NK-92 treated with Interleukin-12 subunit alpha and Interleukin-12 subunit beta, amount 100 ng/mL, for 24 hours (cell line): ENCODE data around the gene NRARP.

ENCODE experiments used
- DNase-seq: peaks from one replicate; lab custom pipeline; 2025; lab: John Stamatoyannopoulos, UW

NRARP gene

DNA sequence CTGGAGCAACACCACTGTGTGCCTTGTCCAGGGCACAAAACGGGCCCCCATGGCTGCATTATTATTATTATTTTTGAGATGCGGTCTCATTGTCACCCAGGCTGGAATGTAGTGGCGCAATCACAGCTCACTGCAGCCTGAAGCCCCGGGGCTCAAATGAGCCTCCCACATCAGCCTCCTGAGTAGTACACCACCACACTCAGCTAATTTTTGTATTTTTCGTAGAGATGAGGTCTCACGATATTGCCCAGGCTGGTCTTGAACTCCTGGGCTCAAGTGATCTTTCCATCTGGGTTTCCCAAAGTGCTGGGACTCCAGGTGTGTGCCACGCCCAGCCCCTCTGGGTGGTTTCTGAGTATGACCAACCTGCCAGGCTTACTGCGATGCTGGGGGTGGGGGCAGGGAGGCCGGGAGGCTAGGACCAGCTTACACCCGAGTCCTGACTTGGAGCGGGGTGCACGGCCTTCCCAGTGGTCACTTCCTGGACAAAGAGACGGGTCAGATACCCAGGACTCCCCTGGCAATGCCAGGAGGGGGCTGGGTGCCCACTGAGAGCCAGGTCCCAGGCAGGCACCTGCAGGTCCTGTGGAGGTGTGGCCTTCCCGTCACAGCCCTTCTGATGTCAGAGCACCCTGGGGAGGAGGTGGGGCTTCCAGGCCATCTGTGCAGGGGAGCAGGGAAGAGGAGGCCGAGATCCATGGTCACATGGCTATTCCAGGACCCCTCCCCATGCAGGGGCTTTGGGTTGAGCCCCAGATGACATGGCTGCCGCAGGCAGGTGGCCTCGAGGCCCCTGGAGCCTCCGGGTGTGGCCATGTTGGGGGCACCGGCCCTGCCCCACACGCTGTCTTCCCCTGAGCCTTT lies 8.3 kb upstream of the NRARP start:
- DNase-seq, result no peak

DNA sequence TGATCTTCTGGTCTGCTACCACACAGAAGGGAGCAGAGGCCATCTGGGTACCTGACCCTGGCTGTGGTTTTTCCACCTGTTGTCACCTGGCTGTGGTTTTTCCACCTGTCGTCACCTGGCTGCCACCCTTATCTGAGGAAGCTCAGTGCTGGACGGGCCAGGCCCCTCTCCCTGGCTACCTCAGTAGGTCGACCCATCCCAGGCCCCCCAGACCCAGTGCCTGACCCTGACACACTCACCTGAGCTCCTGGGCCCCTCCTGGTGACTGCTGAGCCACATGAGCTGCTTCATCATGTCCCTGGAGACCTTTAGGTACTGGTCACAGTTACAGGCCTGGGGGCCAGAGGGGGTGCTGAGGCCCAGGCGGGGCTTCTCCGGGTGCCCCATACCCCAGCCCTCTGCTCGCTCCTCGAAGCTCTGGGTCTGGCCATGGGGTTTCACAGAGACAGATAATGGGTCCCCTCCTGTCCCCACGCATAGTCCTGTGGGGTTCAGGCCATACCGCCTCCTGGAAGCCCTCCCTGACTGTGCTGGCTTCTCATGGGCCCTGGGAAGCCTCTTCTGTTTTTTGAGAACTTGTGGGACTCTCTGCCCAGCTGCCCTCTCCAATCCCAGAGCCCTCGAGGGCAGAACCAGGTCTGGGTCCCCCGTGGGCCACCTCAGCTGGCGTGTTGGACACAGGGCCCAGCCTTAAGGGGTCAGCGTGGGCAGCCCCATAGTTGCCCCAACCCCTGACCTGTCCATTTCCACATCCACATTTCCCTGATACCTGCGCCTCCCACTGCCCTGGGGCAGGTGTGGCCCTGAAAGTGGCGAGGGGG lies 7.5 kb upstream of the NRARP start:
- no peak for DNase-seq

DNA sequence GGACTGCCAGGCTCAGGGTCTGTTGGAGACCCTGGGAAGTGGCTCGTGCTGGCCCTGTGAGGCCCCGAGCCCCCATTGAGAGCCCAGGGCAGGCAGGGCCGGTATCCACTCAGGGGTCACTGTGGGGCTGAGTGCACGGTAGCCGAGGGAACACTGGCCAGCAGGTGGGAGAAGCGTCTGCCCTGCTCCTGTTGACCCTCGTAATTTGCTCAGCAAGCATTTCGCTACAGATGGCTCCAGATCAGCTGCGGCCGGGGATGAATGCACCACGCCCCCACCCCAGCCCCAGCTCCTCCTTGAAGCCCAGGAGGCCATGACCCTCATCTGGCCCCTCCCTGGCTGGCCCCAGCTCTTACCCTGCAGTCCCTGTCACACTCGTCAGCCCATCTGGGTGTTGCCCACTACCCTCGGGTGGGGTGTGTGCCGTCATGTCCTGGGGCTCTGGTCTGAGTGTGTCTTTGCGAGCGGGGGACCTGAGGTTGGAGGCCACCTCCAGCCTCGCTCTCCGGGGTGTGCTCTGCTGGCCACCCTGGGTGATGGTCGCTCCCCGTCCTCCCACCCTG lies 6.1 kb upstream of the NRARP start:
- DNase-seq, result no peak

DNA sequence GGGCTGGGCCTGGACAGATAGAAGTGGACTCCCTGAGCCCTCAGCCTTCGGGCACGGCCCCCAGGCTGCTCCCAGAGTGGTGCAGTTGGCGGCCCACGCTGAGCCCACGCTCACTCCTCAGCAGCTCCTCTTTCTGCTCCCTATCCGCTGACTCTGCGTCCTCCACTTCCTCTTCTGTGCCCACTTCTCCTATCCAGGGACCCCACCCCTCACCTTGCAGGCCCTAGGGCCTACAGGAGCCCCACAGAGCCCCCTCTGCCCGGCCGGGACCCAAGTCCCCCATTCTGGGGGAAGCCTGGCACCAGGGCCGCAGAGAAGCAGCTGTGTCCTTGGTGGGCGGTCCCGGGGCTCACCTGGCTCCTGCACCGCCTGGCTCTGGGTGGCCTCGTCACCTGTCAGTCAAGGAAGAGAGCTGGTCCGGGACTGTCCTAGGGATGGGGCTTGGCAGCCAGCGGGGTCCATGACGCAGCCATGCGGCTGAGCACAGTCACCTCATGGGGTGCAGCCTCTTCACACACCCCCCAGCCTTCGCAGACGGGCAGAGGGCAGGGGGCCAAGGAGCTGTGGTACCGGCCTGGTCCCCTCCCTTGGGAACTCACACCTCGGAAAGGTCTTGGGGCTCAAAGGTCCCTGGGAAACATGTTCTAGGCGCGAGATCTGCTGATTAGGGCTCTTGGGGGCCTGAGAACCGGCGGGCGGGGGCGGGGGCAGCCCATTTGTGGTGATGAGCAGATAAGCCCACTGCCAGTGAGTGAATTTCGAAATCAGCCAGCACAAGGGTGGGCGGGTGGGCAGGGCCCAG lies 5.4 kb upstream of the NRARP start:
- no peak for DNase-seq

DNA sequence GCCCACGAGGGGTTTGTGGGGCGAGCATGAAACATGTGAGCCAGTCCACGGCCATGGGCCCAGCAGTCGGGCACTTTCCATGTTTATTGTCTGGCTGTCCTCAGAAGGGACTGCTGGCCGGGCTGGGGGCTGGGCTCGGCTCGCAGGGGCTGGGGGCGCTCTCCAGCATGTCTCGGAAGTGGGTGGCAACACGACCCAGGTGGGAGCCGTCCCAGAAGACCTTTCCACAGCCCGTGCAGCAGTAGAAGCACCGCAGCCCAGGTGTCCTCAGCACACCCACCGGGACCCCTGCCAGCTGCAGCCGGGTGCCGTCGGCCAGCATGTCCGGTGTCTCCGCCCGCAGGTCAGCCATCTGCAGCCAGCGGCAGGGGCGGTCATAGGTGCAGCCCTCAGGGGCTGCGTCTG lies 4.8 kb upstream of the NRARP start:
- no peak for DNase-seq

DNA sequence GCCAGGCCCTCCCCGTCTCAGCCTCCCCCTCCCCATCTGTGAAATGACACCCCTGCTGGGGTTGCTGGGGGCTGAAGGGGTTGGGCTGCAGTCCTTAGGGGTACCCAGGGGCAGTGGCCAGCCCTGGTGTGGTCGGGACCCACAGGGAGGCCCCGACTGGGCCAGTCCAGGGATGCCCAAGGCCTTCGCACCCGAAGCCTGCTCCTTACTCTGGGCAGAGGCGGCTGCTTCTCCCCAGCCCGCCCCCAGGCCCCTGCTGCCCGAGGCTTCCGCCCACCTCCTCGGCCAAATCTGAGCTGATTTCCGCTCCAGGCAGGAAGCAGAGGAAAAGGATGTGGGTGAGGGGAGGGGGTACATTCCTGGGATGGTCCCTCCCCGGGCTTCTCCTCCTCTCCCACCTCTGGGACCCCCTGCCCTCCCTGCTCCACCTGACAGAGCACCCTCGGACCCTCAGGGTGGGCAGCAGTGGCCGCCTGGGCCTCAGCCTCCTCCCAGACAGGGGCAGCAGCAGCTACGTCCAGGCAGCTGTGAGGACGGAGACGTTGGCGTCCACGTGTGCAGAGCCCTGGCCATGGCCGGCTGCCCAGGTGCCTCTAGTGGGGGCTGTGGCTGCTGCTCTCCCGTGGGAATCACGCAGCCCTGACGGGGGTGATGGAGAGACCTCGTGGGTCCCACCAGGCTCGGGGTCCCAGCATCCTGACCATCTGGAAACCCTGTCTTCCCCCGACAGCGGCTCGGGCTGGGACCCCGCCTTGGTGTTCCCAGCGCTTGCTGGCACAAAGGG lies 4.2 kb upstream of the NRARP start:
- DNase-seq, result no peak

DNA sequence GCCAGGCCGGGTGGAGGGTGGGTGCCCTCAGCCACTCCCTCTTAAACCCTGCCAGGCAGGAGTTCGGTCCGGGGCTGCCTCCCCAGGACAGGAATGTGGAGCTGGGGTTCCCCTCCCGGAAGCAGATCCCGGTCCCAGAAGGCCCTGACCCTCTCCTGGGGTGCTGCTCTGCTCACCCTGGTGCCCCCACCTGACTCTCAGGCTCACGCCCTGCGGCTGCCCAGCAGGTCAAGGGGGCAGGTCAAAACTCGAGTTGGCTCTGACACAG lies 3.7 kb upstream of the NRARP start:
- no peak for DNase-seq

DNA sequence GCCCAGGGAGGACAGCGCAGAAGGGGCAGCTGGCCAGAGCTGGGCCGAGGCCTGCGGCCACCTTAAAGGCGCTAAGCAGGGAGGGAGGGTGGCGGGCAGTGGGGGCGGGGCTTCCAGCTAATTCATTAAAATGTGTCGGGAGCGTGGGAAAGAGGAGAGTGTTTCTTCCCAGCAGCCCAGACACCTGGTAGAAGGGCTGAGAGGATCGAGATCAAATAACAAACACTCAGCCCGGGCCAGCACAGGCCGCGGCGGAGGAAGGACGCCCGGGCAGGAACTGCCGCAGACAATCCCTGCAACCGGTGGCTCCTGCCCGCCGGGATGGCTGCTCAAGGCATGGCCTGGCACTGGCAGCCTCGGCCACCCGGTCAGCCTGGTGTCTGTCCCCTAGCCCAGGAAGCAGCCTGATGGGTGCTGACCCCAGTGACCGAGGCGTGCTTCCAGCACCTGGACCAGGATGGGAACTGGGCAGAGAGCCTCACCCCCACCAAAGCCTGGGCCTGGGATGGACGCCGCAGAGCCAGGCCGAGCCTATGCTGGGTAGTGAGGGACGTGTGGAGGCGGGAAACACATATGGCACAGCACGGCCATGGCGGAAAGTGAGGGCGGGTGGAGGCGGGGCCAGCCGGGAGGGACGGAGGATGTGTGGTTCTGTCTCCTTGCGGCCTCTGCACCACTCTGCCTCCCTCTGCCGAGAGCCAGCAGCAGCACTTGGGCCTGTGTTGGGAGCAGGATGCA lies 3.2 kb upstream of the NRARP start:
- no peak for DNase-seq

DNA sequence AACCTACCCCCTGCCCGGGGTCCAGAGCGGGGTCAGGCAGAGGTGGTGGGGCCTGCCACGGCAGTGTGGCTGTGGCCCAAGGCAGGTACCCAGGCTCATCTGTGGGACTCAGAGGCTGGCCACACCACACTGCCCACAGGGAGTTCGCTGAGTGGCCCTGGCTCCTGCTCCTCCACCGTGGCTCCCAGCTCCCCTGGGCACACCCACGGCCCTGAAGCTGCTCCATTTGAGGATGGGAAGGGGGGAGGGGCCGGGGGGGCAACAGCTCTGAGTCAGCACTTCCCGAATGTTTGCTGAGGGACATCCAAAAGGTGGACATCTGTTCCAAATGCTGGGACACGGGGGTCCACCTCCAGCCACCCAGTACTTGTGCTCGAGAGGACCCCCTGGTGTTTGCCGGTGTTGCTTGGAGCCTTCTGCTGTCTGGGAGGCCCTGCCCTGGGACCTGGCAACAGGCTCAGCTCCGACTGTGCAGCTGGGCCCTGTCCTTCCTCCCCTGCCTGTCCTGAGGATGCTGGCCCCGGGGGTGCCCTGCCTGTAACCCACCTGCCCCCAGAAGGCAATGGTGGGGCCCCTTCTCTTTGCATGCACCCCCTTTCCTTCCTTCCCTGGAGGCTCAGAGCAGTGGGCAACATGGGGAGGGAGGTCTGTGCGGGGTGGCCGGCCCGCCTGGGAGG lies 2.5 kb upstream of the NRARP start:
- DNase-seq, result no peak

DNA sequence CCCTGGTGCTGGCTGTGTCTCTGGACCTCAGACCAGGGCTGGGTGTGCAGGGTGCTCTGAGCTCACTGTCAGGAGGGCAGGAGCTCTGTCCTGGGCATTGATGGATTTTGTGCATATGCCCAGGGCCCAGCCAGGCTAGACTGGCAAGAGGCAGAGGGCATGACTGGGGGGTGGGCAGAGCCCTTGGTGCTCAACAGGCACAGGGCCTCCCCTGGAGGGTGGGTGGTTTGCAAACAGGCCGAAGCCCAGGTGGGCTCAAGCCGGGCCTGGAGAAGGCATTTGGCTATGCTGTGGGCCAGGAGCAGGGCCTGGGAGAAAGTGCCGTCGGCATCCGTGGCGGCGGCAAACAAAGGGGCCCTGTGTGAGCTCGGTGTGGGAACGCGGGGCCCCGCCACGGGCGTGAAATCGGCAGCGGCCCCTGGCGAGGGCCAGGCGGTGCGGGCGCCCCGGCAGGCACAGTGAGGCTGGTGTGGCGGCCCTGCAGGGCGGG lies 1.9 kb upstream of the NRARP start:
- no peak for DNase-seq

DNA sequence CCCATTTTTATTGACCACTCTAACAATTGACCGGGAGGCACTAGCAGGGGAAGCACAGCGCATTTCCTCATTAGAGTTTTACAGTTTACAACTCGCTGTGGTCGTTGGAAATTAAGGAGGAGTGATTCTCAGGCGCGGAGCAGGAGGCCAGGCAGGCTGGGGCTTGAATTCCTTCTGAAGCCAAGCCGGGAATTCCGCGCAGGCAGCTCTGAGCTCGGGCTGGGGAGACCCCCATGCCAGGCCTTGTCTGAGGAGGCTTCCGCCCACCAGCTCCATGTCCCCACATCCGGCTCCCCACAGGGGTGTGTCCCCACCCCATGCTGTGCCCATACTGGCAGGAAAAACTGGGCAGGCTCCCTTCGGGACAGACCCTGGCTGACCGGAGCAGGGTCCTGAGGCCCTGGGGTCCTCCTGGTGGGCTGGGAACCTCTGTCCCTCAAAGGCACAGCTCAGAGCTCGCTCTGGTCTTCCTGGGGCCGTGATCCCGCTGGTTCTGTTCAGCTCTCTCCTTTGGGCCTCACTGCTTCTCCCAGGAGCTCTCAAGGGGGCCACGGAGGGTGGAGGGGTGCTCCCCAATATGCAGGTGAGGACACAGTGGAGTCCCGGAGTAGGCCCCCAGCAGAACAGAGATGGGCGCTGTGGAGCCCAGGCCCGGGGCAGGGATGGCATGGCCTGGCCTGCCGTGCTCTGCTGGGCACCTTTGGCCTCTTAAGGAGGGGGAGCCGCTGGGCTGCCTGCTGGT lies 1.3 kb upstream of the NRARP start:
- DNase-seq, result no peak

DNA sequence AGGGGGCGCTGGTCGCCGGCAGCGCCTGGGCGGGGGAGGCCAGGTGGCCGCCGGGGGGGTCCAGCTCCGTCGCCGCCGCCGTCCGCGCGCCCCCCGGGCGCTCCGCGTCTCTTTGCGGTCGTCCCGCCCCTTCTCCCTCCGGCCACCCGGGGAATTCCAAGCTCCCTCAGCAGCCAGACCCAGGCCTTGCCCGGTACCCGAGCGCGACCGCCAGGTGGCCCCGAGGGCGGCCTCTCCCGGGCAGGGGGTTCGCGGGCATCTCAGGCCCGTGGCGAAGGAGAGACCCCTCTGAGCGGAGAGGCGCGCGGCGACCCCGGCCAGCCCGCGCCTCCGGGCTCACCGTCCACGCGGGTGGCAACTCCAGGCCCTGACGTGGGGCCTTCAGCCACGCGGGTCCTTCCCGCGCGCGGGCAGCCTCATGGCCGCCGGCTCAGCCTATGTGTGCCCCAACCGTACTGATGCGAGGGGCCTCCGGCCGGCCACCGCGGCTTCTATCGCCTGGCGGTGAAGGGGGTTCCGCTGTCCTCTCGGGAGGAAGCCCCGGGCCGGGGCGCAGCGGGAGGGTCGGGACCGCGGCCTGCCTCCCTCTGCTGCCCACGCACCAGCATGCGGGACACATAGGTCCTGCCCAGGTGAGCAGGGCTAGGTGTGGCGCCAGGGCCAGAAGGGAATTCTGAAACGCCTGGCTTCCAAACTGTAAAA lies 529 bp upstream of the NRARP start:
- no peak for DNase-seq

DNA sequence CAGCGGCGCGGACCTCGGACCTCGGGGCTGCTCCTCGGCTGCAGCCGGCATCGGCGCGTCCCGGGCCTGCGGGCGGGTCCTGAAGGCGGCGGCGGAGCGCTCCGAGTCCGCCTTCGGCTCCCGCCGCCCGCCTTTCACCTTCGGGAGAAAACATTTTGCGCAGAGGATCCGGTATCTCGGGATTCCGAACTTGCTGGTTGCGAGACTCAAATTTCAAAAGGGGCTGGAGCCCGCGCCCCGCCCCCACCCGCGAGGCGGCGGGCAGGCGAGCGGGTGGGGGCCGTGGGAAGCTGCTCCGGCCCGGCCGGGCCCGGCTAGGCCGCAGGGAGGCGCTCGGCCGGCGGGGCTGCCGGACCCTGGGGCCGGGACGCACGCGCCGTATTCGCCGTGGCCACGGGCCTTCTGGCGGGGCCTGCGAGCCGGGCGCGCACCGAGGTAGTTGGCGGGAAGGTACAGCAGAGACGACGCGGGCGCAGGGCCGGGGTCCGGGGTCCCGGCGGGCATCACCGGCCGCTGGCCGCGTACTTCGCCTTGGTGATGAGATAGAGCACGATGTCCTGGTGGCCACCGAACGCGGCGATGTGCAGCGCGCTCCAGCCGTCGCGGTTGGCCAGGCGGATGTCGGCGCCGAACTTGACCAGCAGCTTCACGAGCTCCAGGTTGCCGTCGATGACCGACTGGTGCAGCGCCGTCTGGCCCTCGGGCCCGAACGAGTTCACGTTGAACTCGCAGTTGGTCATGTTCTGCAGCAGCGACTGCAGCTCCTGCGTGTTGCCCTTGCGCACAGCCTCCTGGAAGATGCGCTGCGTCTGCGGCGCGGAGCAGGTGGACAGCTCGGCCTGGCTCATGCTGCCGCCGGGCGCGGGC lies 757 bp downstream of the NRARP start:
- DNase-seq, result no peak

DNA sequence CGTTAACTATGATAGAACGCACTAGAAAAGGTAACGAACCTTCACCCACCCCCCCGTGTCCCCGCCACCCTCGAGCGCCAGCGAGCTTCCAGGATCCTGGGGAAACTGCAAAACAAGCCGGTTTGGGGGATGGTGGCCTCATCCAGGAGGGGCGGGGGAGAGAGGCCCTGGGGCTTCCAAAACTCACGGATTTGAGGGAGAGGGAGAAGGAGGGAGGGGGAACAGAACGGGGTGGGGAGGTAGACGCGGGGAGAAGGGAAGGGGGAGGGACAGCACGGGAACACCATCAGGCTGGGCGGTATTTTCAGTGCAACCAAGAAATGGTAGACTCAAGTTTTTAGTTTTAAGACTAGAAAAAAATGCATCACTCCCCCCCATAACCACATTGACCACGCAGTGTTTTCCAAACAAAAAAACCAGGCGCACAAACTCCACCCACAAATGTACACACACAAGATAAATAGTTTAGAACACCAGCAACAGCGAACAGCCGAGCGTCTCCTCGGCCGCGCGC lies 1.4 kb downstream of the NRARP start:
- no peak for DNase-seq

DNA sequence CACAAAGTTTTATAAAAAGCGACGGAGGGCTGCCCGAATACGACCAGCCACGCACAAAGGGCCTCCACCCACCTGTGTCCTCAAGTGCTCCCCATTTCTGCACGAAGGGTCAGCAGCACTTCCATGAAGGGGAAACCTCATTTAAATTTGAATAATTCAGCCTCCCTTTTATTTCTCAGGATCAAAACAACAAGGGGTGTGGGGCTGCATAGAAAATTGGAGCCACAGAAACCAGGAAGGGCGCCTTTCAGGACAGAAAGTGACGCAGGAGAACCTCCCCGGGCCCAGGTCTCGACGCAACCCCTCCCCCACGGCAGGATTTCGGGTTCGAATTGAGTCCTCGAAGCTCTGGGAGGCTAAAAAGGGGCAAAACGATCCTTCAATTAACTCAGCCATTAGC lies 2.1 kb downstream of the NRARP start:
- no peak for DNase-seq

DNA sequence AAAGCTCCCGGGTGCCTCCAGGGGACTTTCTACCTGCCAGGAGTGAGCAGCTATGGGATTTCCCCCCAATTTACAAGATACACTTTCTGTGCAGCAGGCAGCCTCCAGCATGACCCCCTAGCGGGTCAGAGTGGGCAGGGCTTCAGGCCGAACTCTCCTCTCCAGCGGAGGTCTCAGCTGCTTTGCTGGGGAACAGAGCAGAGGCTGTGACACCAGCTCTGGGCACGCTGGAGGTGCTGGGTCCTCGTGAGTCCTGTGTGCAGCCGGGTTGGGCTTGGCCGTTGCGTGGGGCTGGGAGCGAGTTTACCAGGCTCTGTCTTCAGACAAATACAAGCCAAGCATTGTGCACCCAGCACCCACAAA lies 2.9 kb downstream of the NRARP start:
- DNase-seq, result no peak

DNA sequence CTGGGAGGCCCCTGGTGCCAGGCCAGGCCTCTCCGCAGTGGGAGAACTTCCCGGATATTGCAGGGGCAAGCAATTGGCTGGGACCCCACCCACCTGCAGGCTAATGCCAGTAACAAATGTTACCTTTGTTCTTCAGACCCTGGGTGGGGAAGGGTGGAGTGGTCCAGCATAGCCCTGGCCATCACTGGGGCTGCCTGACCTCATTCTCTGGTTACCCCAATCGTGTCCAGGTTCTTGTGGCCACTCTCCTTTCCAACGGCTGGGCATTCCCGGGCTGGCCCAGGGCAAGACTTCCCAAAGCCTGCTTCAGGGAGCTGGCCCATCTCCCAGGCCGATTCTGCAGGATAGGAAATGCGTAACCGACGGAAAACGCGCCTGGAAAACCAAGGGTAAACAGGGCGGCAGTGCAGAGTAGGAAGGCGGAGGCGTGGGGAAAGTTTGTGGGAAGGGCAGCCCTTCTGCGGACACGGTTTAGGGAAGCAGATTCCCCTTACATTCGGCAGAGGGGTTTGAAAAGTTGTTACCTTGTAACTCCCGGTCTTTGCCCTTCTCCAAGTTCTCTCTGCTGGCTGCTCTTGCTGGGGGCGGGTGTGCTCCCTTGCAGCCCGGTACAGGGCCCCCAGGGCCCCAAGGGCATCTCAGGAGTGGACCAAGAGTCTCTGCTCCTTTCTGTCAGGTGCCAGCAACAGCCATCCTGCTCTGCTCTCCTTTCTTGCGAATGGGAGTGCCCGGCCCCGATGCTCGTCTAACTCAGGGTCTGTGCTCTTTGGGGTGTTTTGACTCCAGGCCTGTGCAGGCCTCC lies 3.5 kb downstream of the NRARP start:
- no peak for DNase-seq
